Esophagus squamous epithelium (tissue), 5 donors: Measurements from ENCODE around the gene PADI4. TPM values are rescaled to one million over a fixed set of nuclear protein-coding genes. Genes with fewer than 3 reads are reported as not detected.

Experiments used
- DNase-seq: peaks from one replicate; lab custom pipeline; 2025; lab: John Stamatoyannopoulos, UW
- H3K27ac ChIP-seq, 4 donors: fragments of 200-600 bp; sonication (generic); one replicate each; pipeline ENCODE4 v1.5.1; 2016 to 2019; ENCODE audit warnings: mild to moderate bottlenecking in 1 of 4
- H3K27me3 ChIP-seq, 4 donors: fragments of 200-600 bp; sonication (generic); 1 replicate in 3 of 4; 2 replicates in 1 of 4; pipeline versions ENCODE4 v1.5.1 to v1.6.0; 2017 to 2021; ENCODE audit warnings: antibody characterized with exemption in 1 of 4
- H3K36me3 ChIP-seq, 3 donors: fragments of 200-600 bp; sonication (generic); one replicate each; pipeline ENCODE4 v1.5.1; 2016 to 2019
- H3K4me1 ChIP-seq, 3 donors: fragments of 200-600 bp; sonication (generic); one replicate each; pipeline ENCODE4 v1.5.1; 2017 to 2019
- H3K4me3 ChIP-seq, 4 donors: fragments of 200-600 bp; sonication (generic); 1 replicate in 3 of 4; 2 replicates in 1 of 4; pipeline ENCODE4 v1.5.1; 2016 to 2019; ENCODE audit warnings: mild to moderate bottlenecking in 2 of 4, moderate library complexity in 1 of 4
- H3K9me3 ChIP-seq, 3 donors: fragments of 200-600 bp; sonication (generic); one replicate each; pipeline ENCODE4 v1.5.1; 2016 to 2019
- POLR2A ChIP-seq, 4 donors: fragments of 450-650 bp; IDR thresholded peaks; one replicate each; pipeline ENCODE4 v1.6.1; 2017; ENCODE audit warnings: antibody characterized with exemption in 4 of 4, mild to moderate bottlenecking in 4 of 4, moderate library complexity in 3 of 4
- WGBS, 2 donors: methylation state at CpG; one replicate each; pipeline ENCODE4 v1.1.5; 2018; 5-methylcytosine and 5-hydroxymethylcytosine counted together
- intact Hi-C: fragments of 100-400 bp; cut with DNase I; formaldehyde crosslinking; loops from one replicate; pipeline ENCODE4 v1.15.0; 2022
- total RNA-seq, 4 donors: library from RNA; depleted of rRNA; stranded (reverse); fragments of >200 nt; gene quantifications; one replicate each; pipeline ENCODE4 v1.1.0, GENCODE V29; 2016
- TF ChIP-seq, protein P1 (sequence below), 6 experiments: fragments of 450-650 bp in 4 of 6; fragments of 200-600 bp in 2 of 6; sonication (generic) in 2 of 6; IDR thresholded peaks; one replicate each; pipeline ENCODE4 v1.5.1; 2016 to 2019; ENCODE audit warnings: antibody characterized with exemption in 6 of 6, mild to moderate bottlenecking in 4 of 6, moderate library complexity in 4 of 6
- donor health status: DM: yes; HTN: yes; CAD: no.

Gene PADI4
- total RNA-seq, 4 donors from 2014 or later = not detected

DNA sequence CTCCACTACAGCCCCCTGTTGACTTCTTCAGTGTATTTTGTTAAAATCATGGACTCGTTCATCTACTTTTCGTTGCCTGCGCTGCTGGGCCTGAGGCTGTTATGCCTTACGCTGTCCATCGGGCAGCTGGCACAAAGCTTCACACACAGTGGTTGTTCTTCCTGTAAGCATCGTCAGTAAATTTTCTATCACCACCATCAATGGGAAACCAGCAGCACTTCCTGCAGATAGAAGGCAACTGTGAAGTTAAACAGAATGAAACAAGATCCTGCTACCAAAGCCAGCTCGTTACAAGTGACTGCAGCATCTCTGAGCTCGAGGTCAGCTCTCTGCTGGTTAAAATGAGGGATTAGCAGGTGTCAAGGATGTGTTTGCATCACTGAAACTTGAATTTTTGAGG is 42.1 kb downstream of the PADI4 start:
- 75% methylated on average over 5 of the region's 8 CpGs; no CpG with 5 or more reads in 1 of the 2 donors for WGBS, 2 donors
- TF ChIP-seq, protein P1, sequence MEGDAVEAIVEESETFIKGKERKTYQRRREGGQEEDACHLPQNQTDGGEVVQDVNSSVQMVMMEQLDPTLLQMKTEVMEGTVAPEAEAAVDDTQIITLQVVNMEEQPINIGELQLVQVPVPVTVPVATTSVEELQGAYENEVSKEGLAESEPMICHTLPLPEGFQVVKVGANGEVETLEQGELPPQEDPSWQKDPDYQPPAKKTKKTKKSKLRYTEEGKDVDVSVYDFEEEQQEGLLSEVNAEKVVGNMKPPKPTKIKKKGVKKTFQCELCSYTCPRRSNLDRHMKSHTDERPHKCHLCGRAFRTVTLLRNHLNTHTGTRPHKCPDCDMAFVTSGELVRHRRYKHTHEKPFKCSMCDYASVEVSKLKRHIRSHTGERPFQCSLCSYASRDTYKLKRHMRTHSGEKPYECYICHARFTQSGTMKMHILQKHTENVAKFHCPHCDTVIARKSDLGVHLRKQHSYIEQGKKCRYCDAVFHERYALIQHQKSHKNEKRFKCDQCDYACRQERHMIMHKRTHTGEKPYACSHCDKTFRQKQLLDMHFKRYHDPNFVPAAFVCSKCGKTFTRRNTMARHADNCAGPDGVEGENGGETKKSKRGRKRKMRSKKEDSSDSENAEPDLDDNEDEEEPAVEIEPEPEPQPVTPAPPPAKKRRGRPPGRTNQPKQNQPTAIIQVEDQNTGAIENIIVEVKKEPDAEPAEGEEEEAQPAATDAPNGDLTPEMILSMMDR (IDR thresholded peaks at IDR 0.05) = no peak
- no peak for TF ChIP-seq POLR2A (IDR thresholded peaks at IDR 0.05)
- Histone ChIP-seq H3K4me3 (no peak overlapping the region), H3K27me3 (peaks cover 0 to 53% (median 0%) of the 10 kb centered on the region in 4 donors), H3K36me3 (no peaks in the 10 kb centered on the region), H3K4me1 (peaks cover 0 to 8% (median 0%) of the 10 kb centered on the region in 3 donors), H3K9me3 (no peaks in the 10 kb centered on the region), H3K27ac (no peak overlapping the region)
- intact Hi-C loops = no loop called here
- no peak for DNase-seq

- no peaks in the 10 kb centered on the region for H3K36me3 ChIP-seq
- H3K27ac ChIP-seq = no peak overlapping the region
- intact Hi-C loops = no loop called here
- no peak for DNase-seq
- WGBS, 2 donors = 67% methylated on average over 4 to 7 of the region's 7 CpGs
- H3K4me1 ChIP-seq = peaks cover 0 to 8% (median 0%) of the 10 kb centered on the region in 3 donors
- H3K27me3 ChIP-seq = peaks cover 0 to 53% (median 0%) of the 10 kb centered on the region in 4 donors
- no peak for TF ChIP-seq POLR2A (IDR thresholded peaks at IDR 0.05)
- TF ChIP-seq, protein P1 (IDR thresholded peaks at IDR 0.05) = no peak
- no peaks in the 10 kb centered on the region for H3K9me3 ChIP-seq
- H3K4me3 ChIP-seq = no peak overlapping the region
Observed at GRCh38 chr1:17350928-17351446, 43.0 kb downstream of the PADI4 start.

DNA sequence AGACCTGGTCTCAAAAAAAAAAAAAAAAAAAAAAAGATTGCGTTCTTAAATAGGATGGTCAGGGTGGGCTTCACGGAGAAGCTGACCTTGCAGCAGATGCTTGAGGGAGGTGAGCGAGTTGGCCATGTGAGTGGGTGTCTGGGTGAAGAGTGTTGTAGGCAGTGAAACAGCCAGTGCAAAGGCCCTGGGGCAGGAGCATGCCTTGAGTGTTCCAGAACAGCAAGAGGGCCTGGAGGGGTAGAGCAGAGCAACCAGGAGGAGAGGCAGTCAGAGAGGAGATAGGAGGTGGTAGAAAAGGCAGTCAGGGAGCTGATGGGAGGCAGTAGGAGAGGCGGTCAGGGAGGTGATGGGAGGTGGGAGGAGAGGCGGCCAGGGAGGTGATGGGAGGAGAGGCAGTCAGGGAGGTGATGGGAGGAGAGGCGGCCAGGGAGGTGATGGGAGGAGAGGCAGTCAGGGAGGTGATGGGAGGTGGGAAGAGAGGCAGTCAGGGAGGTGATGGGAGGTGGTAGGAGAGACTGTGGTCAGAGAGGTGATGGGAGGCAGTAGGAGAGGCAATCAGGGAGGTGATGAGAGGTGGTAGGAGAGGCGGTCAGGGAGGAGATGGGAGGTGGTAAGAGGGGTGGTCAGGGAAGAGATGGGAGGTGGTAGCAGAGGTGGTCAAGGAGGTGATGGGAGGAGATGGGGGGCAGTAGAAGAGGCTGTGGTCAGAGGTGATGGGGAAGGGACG is 43.8 kb downstream of the PADI4 start:
- WGBS, 2 donors = 70 to 79% methylated on average over 8 of the region's 8 CpGs
- intact Hi-C loops = no loop called here
- Histone ChIP-seq H3K9me3 (no peaks in the 10 kb centered on the region), H3K27ac (no peak overlapping the region), H3K36me3 (no peaks in the 10 kb centered on the region), H3K27me3 (peaks cover 0 to 56% (median 0%) of the 10 kb centered on the region in 4 donors), H3K4me3 (no peak overlapping the region), H3K4me1 (peaks cover 0 to 8% (median 0%) of the 10 kb centered on the region in 3 donors)
- TF ChIP-seq, protein P1 (IDR thresholded peaks at IDR 0.05) = no peak
- no peak for TF ChIP-seq POLR2A (IDR thresholded peaks at IDR 0.05)
- DNase-seq = no peak

DNA sequence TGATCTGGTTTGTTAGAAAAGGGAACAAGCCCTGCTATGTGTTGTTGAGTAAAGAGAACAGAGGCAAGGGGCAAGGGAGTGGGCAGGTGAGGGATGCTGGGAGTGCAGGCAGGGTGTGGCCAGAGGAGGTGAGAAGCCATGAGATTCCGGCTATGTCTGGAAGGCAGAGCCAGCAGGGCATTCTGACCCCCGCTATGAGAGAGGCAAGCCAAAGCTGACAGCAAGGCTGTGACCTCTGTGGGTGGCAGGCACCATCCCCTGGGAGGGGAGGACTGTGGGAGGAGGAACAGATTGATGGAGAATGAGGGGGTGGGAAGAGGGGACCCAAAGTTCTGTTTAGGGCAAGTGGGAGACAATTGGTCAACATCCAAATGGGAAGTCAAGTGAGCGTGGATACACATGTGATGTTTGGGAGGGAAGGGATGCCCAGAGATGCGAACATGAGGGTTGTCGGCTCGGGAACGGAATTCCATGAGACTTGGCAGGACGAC is 44.5 kb downstream of the PADI4 start:
- DNase-seq = no peak
- 69 to 72% methylated on average over 8 of the region's 8 CpGs for WGBS, 2 donors
- H3K9me3 ChIP-seq = no peaks in the 10 kb centered on the region
- no peaks in the 10 kb centered on the region for H3K36me3 ChIP-seq
- peaks cover 0 to 8% (median 0%) of the 10 kb centered on the region in 3 donors for H3K4me1 ChIP-seq
- intact Hi-C loops = no loop called here
- no peak overlapping the region for H3K27ac ChIP-seq
- peaks cover 0 to 50% (median 0%) of the 10 kb centered on the region in 4 donors for H3K27me3 ChIP-seq
- TF ChIP-seq POLR2A (IDR thresholded peaks at IDR 0.05) = no peak
- TF ChIP-seq, protein P1 (IDR thresholded peaks at IDR 0.05) = no peak
- H3K4me3 ChIP-seq = no peak overlapping the region

DNA sequence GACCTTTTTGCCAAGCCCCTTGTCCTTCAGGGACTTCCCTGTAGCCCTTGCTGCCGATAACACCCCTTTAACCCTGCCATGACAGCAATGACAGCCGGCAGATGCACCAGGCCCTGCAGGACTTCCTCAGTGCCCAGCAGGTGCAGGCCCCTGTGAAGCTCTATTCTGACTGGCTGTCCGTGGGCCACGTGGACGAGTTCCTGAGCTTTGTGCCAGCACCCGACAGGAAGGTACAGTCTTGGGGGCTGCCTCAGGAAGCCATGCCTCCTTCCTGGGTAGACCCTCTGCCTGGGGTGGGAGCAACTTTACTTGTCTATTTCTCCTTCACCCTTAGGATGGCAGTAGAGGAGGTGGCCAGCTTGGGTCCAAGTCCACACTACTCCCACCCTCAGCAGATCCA is 47.9 kb downstream of the PADI4 start:
- 38 to 39% methylated on average over 1 to 2 of the region's 6 CpGs for WGBS, 2 donors
- H3K27me3 ChIP-seq = peaks cover 0 to 42% (median 0%) of the 10 kb centered on the region in 4 donors
- H3K27ac ChIP-seq = no peak overlapping the region
- H3K4me3 ChIP-seq = no peak overlapping the region
- no peak for TF ChIP-seq POLR2A (IDR thresholded peaks at IDR 0.05)
- TF ChIP-seq, protein P1 (IDR thresholded peaks at IDR 0.05) = no peak
- no peaks in the 10 kb centered on the region for H3K36me3 ChIP-seq
- H3K4me1 ChIP-seq = no peaks in the 10 kb centered on the region
- no peaks in the 10 kb centered on the region for H3K9me3 ChIP-seq
- DNase-seq = no peak
- intact Hi-C loops = no loop called here
